ENCODE results near the gene ZFYVE27. TPM values are rescaled to one million over a fixed set of nuclear protein-coding genes. Genes with fewer than 3 reads are reported as not detected.
A peak's percentile ranks its signal among the peaks of the same experiment; 100 is the strongest.

Gene ZFYVE27
- total RNA-seq, 4 donors from 2014 or later = 25.8 to 60.5 (median 39.6) TPM

DNA sequence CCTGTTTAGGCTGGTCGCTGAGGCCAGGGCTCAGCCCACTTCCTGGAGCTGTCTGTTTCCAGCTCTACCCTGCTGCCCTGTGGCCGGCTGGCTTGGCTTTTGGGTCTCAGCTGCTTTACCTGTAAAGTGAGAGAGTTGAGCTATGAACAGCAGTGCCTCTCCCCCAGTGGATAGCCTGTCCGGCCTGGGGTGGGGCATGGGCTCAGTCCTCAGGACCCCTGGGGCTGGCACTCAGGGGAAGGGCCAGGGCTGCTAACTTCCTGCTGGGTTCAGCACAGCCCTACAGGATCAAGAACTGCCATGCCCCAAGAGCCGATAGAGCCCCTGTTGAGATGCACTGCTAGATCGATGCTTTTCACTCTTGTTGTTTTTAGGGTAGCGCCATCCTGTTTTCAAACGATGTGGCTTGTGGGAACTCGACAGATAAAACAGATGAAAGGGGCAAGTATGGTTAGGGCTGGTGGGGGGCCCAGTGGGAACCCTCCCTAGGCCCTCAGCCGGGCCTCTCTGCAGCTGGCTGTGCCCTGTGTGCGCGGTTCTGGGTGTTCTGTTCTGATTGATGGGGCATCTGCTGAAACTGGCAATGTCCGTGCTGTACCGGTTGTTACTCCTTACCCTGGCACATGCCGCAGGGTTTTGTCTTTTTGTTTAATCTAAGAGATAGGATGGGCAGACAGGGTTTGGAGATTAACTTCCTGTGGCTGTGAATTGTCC, 44.8 kb downstream of the ZFYVE27 start:
- TF ChIP-seq CTCF (IDR thresholded peaks at IDR 0.05) = no peak
- TF ChIP-seq EP300 (IDR thresholded peaks at IDR 0.05) = no peak
- no peak for TF ChIP-seq POLR2AphosphoS5 (IDR thresholded peaks at IDR 0.05)
- TF ChIP-seq POLR2A (IDR thresholded peaks at IDR 0.05) = no peak
- no peak for DNase-seq (ENCODE audit: low spot score in 2 of 2)
- Histone ChIP-seq H3K9me3 (no peaks in the 10 kb centered on the region), H3K4me1 (peaks cover 30% of the 10 kb centered on the region), H3K4me3 (no peak overlapping the region), H3K27me3 (no peaks in the 10 kb centered on the region), H3K36me3 (no peaks in the 10 kb centered on the region), H3K27ac (peak overlapping the region; percentile 22)
- WGBS = 65% methylated on average over 12 of the region's 14 CpGs

DNA sequence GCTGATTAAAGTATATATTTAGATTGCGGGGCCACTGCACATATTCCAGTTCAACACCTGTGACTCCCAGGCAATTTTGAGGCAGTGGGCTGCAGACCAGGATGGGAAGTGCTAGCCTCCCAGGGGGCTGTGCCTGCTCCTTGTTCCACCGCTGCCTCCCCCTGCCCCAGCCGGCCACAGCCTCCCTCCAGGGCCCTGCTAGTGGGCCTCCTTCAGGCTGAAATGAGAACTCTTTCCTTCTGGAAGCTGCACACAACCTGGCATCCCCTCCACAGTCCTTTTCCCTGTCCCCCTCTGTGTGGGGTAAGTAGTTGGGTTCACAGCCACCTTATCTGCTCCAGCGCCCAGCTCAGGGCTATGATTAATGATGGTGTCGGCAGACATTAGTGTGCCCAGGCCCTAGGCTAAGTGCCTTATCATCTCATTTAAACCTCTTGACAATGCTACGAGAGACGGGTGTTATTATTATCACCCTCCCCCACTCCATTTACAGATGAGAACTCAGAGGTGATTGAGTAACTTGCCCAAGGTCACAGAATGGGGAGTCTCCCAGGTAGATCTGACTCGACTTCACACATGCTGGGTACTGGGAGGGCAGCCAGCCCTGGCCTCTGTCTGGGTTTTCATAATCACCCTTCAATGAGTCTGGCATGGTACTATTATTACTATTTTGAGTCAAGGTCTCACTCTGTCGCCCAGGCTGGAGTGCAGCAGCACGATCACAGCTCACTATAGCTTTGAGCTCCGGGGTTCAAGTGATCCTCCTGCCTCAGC, 45.7 kb downstream of the ZFYVE27 start:
- no peaks in the 10 kb centered on the region for H3K27me3 ChIP-seq
- H3K4me1 ChIP-seq = peaks cover 30% of the 10 kb centered on the region
- no peaks in the 10 kb centered on the region for H3K9me3 ChIP-seq
- no peak overlapping the region for H3K4me3 ChIP-seq
- no peak for TF ChIP-seq CTCF (IDR thresholded peaks at IDR 0.05)
- TF ChIP-seq EP300 (IDR thresholded peaks at IDR 0.05) = no peak
- no peak for TF ChIP-seq POLR2A (IDR thresholded peaks at IDR 0.05)
- TF ChIP-seq POLR2AphosphoS5 (IDR thresholded peaks at IDR 0.05) = no peak
- 60% methylated on average over 7 of the region's 11 CpGs for WGBS
- H3K36me3 ChIP-seq = no peaks in the 10 kb centered on the region
- no peak for DNase-seq (ENCODE audit: low spot score in 2 of 2)
- H3K27ac ChIP-seq = no peak overlapping the region

DNA sequence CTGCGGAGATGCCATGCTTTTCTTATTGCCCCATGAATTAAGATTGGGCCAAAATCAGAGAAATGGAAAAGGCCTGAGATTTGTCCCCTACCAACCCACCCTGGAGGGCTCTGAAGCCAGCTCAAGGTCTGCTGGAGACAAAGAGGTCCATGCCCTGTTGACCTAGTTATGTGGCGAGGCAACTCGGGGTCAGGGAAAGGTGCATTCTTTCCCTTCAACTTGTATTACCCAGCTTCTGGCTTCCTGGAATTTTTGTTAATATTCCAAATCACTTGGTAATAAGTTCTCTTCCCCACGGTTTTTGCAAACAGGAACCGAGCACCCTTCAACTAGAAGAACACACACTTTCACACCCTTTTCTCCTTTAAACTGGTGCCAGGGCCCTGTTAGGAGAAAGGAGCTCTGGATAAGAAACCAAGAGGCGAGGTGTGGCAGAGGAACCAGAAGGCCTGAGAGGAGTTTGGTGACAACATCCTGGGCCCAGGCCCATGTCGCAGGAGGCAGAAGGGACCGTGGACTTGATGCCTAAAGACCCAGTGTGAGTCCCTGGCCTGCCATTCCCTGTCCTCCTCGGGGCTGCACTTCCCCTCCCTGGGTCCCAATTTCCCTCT, 47.4 kb downstream of the ZFYVE27 start:
- no peak overlapping the region for H3K4me3 ChIP-seq
- DNase-seq (ENCODE audit: low spot score in 2 of 2) = no peak
- WGBS = 67% methylated on average over 9 of the region's 9 CpGs

GRCh38 chr10:97785231-97785630, 48.3 kb downstream of the ZFYVE27 start:
- Histone ChIP-seq H3K4me3 (no peak overlapping the region), H3K27me3 (peaks cover 7% of the 10 kb centered on the region), H3K9me3 (no peaks in the 10 kb centered on the region), H3K36me3 (no peaks in the 10 kb centered on the region), H3K27ac (no peak overlapping the region), H3K4me1 (peaks cover 34% of the 10 kb centered on the region)
- DNase-seq (ENCODE audit: low spot score in 2 of 2) = no peak
- no peak for TF ChIP-seq CTCF (IDR thresholded peaks at IDR 0.05)
- no peak for TF ChIP-seq EP300 (IDR thresholded peaks at IDR 0.05)
- no peak for TF ChIP-seq POLR2AphosphoS5 (IDR thresholded peaks at IDR 0.05)
- TF ChIP-seq POLR2A (IDR thresholded peaks at IDR 0.05) = no peak
- 70% methylated on average over 5 of the region's 5 CpGs for WGBS

More for the DNA sequence above, 47.4 kb downstream of the ZFYVE27 start:
- Histone ChIP-seq H3K4me1 (peaks cover 36% of the 10 kb centered on the region), H3K27me3 (peaks cover 6% of the 10 kb centered on the region), H3K27ac (no peak overlapping the region), H3K36me3 (no peaks in the 10 kb centered on the region), H3K9me3 (no peaks in the 10 kb centered on the region)
- TF ChIP-seq POLR2AphosphoS5 (IDR thresholded peaks at IDR 0.05) (no peak), CTCF (IDR thresholded peaks at IDR 0.05) (no peak), POLR2A (IDR thresholded peaks at IDR 0.05) (no peak), EP300 (IDR thresholded peaks at IDR 0.05) (no peak)

DNA sequence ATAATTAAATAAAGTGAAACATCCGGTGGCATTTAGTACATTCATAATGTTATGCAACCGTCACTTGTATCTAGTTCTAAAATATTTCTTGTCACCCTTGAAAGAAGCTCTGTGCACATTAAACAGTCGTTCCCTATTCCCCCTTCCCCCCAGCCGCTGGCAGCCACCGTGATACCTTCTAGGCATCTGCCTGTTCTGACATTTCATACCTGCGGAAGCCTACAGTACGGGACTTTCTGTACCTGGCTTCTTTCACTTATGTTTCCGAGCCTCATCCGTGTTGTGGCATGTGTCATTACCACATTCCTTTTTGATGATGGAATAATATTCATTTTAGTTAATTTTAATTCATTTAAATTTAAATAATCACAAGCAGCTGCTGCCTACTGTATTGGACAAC, 48.8 kb downstream of the ZFYVE27 start:
- no peak for DNase-seq (ENCODE audit: low spot score in 2 of 2)
- Histone ChIP-seq H3K36me3 (no peaks in the 10 kb centered on the region), H3K27ac (no peak overlapping the region), H3K4me3 (no peak overlapping the region), H3K27me3 (peaks cover 7% of the 10 kb centered on the region), H3K9me3 (no peaks in the 10 kb centered on the region), H3K4me1 (peaks cover 29% of the 10 kb centered on the region)
- WGBS = 42% methylated on average over 9 of the region's 9 CpGs
- TF ChIP-seq CTCF (IDR thresholded peaks at IDR 0.05) = no peak
- TF ChIP-seq POLR2AphosphoS5 (IDR thresholded peaks at IDR 0.05) = no peak
- no peak for TF ChIP-seq POLR2A (IDR thresholded peaks at IDR 0.05)
- no peak for TF ChIP-seq EP300 (IDR thresholded peaks at IDR 0.05)

Measured in suprapubic skin (tissue), 4 donors.